Muscle of back (tissue), 11 donors: ENCODE measurements around the gene EFCAB8. TPM values are rescaled to one million over a fixed set of nuclear protein-coding genes. Genes with fewer than 3 reads are reported as not detected.
A peak's percentile ranks its signal among the peaks of the same experiment; 100 is the strongest.
"Not testable (repeated sequence)": the region's sequence is repeated elsewhere in the genome, so short reads cannot be mapped to it uniquely, and the experiment has no call there.

Source experiments
- DNase-seq, 3 donors: peaks; one replicate each; pipeline versions ENCODE4 v3.0.0 to v3.0.0-alpha.2; 2013
- polyA plus RNA-seq, 10 donors: library from polyadenylated mRNA; unstranded; fragments of 120-200 nt; gene quantifications; one replicate each; pipeline ENCODE4 v1.2.1, GENCODE V29; 2013; ENCODE audit not compliant: insufficient read length in 10 of 10

Gene EFCAB8
- polyA plus RNA-seq, 10 donors: 0.08 to 0.30 (median 0.14) TPM; not detected in 2

GRCh38 chr20:32842688-32843524 is 15.8 kb upstream of the EFCAB8 start:
- no peak for DNase-seq

- no peak for DNase-seq
These were observed 12.9 kb upstream of the EFCAB8 start for GRCh38 chr20:32845786-32846185.

- no peak for DNase-seq
These were observed 11.9 kb upstream of the EFCAB8 start for GRCh38 chr20:32846852-32847251.

GRCh38 chr20:32847964-32848363 is 10.8 kb upstream of the EFCAB8 start:
- no peak for DNase-seq

- DNase-seq: no peak
These were observed 9.9 kb upstream of the EFCAB8 start for GRCh38 chr20:32848846-32849245.

GRCh38 chr20:32849577-32849976 is 9.1 kb upstream of the EFCAB8 start:
- DNase-seq: no peak

- no peak for DNase-seq
These were observed 3.3 kb upstream of the EFCAB8 start for GRCh38 chr20:32855387-32855786.

GRCh38 chr20:32858189-32858588 is 534 bp upstream of the EFCAB8 start:
- DNase-seq: no peak

- no peak for DNase-seq
These were observed 2.7 kb downstream of the EFCAB8 start for GRCh38 chr20:32861446-32861845.

- no peak for DNase-seq
These were observed 10.8 kb downstream of the EFCAB8 start for GRCh38 chr20:32869562-32869961.

- DNase-seq: not testable (repeated sequence)
These were observed 11.8 kb downstream of the EFCAB8 start for GRCh38 chr20:32870526-32870925.

GRCh38 chr20:32870985-32871384 is 12.3 kb downstream of the EFCAB8 start:
- no peak for DNase-seq

GRCh38 chr20:32871627-32872160 is 13.0 kb downstream of the EFCAB8 start:
- no peak for DNase-seq

- DNase-seq: no peak
These were observed 13.5 kb downstream of the EFCAB8 start for GRCh38 chr20:32872266-32872665.

GRCh38 chr20:32875673-32876072 is 16.9 kb downstream of the EFCAB8 start:
- no peak for DNase-seq

- peak; percentile 47 to 64 (median 50) for DNase-seq
These were observed 18.8 kb downstream of the EFCAB8 start for GRCh38 chr20:32877507-32877906.

- DNase-seq: no peak
These were observed 20.1 kb downstream of the EFCAB8 start for GRCh38 chr20:32878820-32879219.

GRCh38 chr20:32879538-32879937 is 20.8 kb downstream of the EFCAB8 start:
- no peak for DNase-seq

GRCh38 chr20:32880635-32881034 is 21.9 kb downstream of the EFCAB8 start:
- DNase-seq: no peak

GRCh38 chr20:32883081-32883480 is 24.4 kb downstream of the EFCAB8 start:
- no peak for DNase-seq

GRCh38 chr20:32885185-32885584 is 26.5 kb downstream of the EFCAB8 start:
- DNase-seq: no peak

- DNase-seq: no peak
These were observed 27.2 kb downstream of the EFCAB8 start for GRCh38 chr20:32885952-32886351.

GRCh38 chr20:32886652-32887051 is 27.9 kb downstream of the EFCAB8 start:
- DNase-seq: no peak

GRCh38 chr20:32887492-32887891 is 28.8 kb downstream of the EFCAB8 start:
- no peak for DNase-seq
